Activated CD8-positive, alpha-beta memory T cell treated with anti-CD3 and anti-CD28 coated beads for 24 hours (primary cell): ENCODE data around the gene STX5.
"Not testable (repeated sequence)": the region's sequence is repeated elsewhere in the genome, so short reads cannot be mapped to it uniquely, and the experiment has no call there.

ENCODE experiments used
- DNase-seq: peaks from one replicate; pipeline ENCODE4 v3.0.0-alpha.2; 2020

The STX5 gene

DNA sequence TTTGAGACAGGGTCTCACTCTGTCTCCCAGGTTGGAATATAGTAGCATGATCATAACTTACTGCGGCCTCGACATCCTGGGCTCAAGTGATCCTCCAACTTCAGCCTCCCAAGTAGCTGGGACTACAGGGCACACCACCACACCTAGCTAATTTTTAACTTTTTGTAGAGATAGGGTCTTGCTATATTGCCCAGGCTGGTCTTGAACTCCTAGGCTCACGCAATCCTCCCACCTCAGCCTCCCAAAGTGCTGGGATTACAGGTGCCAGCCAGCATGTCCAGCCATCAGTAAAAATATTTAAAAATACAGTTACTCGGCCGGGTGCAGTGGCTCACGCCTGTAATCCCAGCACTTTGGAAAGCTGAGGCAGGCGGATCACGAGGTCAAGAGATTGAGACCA is 3.7 kb downstream of the STX5 start:
- DNase-seq: not testable (repeated sequence)

DNA sequence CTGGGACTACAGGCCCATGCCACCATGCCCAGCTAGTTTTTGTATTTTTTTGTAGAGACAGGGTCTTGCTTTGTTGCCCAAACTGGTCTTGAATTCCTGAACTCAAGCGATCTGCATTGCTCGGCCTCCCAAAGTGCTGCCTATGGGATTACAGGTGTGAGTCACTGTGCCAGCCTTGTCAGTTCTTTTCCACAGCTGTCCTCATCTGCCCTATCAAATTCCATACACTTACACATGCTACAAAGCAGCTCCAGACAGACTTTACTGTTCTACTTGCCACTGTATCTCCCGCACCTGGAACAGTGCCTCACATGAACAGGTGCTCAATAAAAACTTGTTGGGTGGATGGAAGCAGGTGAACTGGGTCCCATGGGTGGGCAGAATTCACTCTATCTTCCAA is 8.2 kb downstream of the STX5 start:
- no peak for DNase-seq

DNA sequence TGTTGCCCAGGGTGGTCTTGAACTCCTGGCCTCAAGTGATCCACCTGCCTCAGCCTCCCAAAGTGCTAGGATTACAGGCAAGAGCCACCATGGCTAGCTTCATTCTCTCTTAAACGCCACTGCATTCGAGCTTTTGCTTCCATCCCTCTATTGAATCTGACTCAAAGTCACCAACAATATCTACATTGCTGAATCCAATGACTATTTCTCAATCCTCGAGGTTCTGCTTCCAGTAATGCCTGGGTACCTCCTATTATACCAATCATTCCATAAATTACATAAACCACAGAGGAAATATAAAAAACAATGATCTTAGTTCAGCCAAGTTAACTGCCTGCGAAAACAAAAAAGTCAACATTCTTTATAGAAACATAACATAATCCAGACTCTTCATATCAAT is 14.7 kb downstream of the STX5 start:
- no peak for DNase-seq

DNA sequence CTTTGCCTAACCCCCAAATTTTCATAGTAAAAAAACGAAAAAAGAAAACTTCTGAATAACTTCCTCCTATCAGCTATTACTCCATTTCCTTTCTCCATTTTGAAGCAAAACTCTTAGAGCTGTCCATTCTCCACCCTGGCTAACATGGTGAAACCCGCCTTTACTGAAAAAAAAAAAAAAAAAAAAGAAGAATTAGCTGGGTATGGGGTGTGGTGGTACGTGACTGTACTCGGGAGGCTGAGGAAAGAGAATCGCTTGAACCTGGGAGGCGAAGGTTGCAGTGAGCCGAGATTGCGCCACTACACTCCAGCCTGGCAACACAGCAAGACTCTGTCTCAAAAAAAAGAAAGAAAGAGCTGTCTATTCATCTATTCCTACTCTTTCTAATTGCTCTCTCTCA is 15.3 kb downstream of the STX5 start:
- DNase-seq: no peak

DNA sequence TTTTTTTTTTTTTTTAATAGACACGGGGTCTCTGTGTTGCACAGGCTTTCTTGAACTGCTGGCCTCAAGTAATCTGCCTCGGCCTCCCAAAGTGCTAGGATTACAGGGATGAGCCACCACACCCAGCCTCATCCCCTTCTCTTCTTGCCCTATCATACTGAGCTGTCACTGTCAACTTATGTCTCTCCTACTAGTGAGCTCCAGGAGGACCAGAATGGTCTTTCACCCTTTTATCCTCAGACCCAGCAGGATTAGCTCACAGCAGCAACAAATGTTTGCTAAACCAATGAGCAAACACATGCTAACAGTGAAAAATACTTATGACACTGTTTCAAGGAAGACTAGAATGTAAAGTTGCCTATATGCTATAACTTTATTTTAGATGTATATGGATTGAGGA is 20.2 kb downstream of the STX5 start:
- DNase-seq: no peak

DNA sequence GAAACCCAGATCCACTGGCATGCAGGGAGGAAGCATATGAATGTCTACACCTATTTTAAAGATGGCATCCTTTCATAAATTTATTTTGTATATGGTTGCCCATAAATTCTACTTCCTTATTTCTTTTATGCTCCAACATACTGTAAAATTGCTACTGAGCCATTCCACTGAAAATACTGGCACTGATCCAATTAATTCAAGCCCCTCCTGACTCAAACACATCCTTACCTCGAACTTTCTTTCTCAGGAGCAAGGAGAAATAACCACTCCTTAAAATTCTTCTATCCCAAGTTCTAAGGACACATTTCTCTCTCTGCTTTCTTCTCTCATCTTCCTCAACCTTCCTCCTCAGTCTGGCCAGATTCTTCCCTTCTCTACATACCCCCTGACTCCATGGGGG is 21.1 kb downstream of the STX5 start:
- no peak for DNase-seq

DNA sequence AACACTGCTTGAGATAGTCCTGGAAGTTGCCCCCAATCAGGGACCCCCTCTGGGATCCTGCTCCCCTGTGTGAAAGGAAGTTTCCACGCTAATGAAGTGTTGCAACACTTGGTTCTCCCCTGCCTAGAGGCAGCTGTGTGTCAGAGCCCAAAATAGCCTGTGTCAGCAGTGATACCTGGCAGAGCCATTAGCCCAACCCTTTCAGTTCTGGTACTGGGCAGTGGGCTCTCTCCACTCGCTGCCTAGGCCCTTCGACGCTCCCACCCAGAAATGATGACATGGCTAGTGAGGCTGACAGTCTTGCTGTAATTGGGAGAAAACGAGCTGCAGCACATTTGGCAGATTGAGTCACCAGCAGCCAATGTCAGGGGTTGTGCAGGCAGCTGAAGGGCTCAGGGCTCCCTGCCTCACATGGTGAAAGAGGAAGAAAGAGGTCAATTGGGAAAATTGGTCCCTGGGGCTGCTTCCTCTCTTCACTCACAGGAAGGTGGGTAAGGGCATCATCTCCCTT is 25.2 kb downstream of the STX5 start:
- no peak for DNase-seq

DNA sequence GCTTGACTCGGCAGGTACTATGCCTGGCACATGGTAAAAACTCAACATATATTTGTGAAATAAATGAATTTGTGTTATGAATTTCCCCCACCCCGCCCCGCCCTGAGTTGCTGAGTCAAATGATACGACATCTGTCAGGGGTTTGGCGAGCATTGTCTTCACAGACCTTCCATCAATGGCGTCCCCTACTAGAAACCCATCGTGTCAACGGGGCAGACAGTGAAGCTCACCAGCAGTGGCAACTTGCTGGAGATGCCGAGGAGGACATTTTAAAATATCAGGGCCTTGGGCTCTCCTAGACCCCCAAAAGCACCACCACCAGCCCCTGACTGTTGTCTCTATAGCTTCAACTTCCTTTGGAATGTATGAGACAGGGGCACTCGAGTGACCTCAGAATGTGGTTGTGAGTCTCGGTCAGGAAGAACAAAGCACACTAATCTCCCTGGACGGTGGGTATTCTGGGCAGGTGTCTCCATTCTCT is 25.9 kb downstream of the STX5 start:
- DNase-seq: peak; percentile 75

DNA sequence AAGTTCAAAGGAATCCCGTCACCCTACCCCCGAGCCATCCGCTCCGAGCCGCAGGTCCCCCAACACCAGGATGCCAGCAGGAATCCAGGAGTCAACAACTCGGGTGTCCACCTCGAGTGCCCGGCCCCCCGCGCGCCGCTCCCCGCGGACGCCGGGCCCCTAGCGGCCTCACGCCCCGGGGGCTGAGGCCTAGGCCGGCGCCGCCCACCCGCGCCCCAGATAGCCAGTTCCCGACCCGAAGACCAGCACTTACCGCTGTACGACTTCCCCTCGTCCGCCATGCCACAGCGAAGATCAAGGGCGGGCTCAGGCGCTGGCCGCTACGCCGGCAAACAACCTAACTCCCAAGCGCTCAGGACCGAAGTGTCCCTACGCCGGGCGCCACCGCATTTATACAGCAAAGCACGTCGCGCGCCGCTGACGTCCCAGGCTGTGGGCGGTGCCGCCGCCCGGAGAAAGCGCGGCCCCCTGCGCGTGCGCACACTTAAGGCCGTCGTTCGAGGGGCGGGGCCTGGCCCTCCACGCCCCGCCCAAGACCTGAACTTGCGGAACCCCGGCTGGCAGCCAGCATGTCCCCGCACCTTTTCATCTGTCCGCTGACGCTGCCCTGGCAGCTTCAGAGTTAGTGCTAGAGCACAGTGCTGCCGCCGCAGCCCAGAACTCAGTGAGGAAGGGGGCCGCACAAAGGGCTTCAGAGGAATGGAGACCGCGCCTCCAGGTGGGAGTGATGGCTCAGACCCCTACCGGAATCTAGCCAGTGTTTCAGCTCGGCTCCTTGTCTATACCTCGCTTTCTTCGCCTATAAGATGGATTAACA is 26.6 kb downstream of the STX5 start, which contains the start of gene NXF1:
Gene NXF1 (minus strand): TSS at position 365 of the 817 bp plus-strand sequence. CDS start 84 bp downstream, at position 281.
- DNase-seq: peak; percentile 99

DNA sequence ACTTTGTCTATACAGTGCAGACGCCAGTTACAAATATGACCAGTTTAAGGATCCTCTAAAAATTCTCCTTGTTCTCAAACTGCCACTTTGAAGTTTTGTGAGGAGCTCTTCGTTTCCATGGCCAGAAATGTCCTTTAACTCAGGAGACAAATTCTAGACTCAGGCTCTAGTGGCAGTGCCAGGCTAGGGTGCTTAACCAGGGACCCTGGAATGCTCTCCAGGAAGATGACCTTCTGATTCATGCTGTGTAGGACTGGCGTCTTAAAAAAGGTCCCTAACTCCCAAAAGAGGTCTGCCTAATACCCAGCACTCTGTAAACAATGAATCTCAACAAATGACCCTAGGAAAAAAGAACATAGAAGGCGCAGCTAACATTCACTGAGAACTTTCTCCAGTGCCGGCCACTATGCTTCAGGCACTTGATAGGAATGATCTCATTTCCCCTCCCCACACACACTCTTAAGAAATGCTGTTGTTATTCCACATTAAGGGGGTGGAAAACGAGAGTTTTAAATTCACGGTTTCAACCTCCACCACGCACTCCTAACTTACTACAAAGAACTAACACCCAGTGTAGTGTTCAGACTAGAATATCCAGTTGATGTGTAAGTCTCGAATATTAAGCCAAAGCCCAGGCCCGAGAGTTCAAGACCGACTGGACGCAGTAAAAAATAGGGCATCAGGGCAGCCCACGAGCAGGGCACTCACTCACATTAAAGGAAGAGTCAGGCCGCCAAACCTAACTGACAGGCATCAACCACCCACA is 27.4 kb downstream of the STX5 start:
- DNase-seq: no peak

DNA sequence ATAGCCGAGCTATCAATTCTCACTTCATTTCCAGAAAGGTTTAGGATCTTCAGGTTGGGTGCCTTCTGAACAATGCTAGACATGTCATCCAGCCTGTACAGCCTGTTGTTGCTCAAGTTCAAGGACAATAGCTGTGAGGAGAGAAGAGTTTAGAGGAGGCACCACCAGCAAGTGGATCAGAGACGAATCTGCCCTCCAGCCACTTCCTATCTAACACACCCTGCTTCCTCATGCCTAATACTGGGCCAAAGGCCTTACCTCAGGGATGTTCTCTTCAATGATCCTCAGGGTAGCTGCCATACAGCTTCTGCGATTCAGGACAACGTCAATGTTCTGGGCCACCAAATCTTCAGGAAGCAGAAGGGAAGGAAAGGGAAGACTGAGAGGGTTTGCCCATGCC is 30.8 kb downstream of the STX5 start:
- no peak for DNase-seq

DNA sequence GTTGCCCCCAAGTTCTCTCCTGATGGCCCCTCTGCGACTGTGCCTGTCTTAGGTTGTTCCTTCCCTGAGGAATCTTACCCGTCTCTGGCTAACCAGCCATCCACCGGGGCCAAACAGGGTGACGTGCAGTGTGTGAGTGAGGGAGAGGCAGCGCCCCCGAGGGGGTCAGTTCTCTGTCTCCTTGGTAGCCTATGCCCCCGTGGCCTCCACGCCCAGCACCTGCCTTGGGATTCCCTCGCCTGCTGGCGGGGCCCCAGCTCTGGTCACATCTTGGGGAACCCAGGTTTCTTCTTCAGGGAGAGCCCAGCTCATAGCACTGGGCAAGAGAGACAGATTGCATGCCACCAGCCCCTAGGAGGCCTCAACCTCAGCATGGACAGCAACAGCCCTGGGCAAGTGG is 32.4 kb downstream of the STX5 start:
- no peak for DNase-seq

DNA sequence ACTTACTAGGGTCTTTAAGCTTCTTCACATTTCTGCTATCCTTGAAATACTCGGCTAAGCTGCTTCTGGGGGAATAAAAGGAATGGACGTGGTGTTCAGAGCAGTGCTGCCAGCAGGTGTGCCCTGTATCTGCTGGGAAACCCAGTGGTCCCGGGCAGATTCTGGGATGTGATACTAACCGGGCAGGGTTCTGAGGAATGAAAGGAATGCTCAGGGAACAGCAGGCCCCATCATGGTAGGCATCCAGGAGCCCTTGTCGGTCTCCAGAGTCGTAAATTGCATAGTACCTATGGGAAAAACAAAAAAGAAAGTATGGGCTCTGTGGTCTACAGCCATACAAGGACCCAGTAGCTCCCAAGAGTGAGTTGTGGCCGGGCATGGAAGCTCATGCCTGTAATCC is 35.6 kb downstream of the STX5 start:
- DNase-seq: no peak

DNA sequence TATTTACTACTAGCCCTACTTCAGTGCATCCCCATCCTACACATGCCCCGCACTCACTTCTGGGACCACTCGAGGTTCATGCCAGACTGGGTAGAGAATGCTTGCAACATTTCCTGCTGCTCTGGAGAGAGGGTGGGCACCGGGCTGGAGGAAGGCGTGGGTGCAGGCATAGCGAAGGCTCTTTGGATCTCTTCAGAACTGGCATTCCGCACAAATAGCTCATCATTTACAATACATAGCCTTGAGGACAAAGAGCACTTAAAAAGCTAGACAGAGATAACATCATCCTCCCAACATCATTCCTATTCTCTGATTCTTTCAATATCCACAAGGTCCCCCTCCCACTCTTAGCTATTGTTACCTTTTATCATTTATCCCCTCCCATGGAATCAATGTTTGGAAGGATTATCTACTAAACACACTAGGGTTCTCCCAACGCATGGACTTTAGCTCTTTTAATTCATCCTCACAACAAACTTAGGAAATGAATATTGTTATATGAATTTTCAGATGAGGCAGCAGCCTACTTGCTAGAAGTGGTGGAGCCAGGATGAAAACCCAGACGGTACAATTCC is 37.6 kb downstream of the STX5 start:
- no peak for DNase-seq

DNA sequence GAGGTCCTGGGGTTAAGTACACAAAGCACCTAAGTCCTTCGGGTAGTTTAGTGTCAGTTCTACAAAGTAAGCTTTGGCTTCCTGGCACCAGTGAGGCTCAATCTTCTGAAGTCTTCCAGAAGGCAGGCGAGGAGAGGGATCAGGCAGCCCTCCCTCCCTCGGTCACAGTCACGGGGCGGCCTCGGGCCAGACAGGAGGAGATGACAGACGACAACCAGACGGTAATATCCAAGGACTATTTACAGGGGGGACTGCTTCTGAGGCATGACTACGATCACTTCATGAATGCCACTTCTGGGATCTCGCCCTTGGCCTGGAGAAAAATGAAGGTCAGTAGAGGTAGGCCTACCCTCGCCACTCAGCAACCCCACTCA is 39.7 kb downstream of the STX5 start:
- no peak for DNase-seq

DNA sequence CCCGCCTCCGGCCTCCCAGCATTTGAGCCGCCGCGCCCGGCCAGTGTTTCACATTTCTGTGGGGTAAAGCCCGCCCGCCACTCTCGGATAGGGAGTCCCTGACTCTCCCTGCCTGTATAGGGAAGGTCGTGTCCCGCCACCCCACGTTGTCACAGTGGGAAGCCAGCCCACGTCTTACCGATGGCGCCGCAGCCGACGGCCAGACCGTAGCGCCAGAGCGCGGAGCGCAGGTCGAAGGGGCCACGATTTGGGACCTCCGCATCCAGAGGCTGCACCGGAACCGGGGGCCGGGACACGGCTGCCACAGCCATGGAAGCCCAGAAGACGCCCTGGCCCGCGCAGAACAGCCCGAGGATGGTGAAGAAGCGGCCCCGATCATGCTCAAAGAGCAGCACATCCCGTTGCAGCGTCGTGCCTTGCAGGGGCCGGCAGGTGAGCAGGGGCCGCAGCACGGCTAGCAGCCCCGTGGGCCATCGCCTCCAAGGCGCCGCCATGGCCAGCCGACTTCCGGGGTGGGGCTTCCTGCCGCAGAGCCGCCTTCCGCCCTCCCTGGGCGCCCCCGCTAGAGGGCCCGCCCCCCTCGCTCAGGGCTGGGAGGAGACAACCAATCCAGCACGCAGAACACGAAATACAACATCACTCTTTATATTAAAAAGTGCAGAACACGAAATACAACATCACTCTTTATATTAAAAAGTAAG is 40.2 kb downstream of the STX5 start, which contains the start of gene TMEM223:
Gene TMEM223 (minus strand): TSS at position 506 of the 701 bp plus-strand sequence. CDS start 12 bp downstream, at position 494.
- peak; percentile 95 for DNase-seq

DNA sequence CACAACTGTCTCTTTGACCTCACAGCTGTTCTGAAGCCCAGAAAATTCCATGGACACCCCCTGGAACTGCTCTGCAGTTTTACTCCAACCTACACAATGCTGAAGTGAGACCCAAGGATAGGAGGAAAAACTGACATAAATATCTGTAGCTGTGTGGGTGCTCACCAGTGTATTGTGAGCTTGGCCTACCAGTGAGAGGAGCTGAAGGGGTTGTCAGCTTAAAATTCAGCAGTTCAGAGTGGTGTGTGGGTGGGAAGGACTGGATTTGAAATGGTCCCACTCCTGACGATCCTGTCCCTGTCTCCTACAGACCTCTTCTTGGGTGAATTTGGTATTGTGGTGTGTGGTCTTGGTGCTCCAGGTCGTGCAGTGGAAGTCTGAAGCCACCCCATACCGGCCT is 42.3 kb downstream of the STX5 start:
- no peak for DNase-seq

DNA sequence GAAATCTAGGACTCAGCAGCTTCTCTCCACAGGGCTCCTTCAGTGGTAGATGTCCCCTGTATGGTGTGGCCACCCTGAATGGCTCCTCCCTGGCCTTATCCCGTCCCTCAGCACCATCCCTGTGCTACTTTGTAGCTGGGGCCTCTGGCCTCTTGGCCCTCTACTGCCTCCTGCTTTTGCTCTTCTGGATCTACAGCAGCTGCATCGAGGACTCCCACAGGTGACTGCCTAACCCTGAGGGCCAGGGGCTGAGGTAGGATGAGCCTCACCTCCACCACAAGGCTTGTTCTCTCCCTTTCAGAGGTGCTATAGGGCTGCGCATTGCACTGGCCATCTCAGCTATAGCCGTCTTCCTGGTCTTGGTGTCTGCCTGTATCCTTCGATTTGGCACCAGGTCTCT is 42.9 kb downstream of the STX5 start:
- no peak for DNase-seq

DNA sequence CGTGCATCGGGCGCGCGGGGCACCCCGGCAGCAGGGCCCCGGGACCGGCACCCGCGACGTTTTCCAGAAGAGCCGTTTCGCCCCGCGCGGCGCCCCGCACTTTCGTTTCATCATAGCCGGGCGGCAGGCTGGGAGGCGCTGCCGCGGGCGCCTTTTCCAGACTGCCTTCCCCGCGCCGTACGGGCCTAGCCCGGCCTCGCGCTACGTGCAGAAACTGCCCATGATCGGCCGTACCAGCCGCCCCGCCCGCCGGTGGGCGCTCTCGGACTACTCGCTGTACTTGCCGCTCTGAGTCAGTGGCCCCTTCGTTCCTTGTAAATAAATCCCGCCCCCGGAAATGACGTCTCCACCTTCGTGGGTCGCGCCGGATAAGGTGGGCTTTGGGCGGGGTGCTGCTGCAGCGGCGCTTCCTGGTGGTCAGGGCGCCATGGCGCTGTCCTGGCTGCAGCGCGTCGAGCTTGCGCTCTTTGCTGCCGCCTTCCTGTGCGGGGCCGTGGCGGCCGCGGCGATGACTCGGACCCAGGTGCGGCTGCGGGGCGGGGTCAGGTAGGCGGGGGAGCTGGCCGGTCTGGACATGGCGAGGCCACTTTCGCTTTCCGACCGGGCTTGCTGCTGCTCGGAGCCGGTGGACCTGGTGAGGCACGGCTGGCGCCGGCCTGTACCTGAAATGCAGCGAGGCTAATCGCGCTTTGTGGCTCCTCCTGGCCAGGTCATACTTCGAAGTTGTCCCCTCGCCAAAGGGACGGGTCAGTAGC is 44.7 kb downstream of the STX5 start, which contains the start of gene TMEM179B:
Gene TMEM179B (plus strand): TSS at position 398 of the 755 bp plus-strand sequence. CDS start 30 bp downstream, at position 428.
- peak; percentile 99 for DNase-seq

DNA sequence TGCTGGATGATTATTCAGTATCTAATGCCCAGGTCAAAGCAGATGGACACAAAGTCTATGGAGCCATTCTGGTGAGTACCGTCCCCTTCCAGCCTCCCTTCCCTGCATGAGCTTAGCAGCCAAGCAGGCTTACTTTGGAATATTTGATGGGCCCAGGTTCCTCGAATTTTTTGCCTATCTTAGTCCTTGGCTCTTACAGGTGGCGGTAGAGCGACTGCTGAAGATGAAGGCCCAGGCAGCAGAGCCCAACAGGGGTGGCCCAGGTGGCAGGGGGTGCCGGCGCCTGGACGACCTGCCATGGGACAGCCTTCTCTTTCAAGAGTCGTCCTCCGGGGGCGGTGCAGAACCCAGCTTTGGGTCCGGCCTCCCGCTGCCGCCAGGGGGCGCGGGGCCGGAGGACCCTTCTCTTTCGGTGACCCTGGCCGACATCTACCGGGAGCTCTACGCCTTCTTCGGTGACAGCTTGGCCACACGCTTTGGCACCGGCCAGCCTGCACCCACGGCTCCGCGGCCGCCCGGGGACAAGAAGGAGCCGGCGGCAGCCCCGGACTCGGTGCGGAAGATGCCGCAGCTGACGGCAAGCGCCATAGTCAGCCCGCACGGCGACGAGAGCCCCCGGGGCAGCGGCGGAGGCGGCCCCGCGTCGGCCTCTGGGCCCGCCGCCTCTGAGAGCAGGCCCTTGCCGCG is 45.4 kb downstream of the STX5 start:
- peak; percentile 94 for DNase-seq

DNA sequence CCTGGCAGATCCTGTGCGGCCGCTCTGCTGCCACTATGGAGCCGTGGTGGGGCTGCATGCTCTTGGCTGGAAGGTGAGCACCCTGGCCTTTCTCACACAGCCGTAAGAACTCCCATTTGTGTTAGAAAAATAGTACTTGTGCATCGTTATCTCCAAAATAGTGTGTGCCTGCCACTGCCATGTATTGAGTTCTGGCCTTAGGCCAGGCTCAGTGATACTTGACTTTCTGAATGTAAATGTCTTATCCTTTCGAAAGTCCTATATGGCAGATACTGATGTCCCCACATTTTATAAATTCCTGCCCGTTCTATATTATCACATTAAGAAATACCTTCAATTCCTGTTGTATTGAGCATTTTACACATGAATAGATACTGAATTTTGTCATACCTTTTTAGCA is 49.1 kb downstream of the STX5 start:
- no peak for DNase-seq
